T-cell (primary cell): ENCODE results near the gene FAM193B. TPM values are rescaled to one million over a fixed set of nuclear protein-coding genes. Genes with fewer than 3 reads are reported as not detected.

Experiments used
- ATAC-seq, 4 experiments: fragments of 200-7000 bp in 3 of 4; fragments of 150-1000 bp in 1 of 4; cut with Tn5 transposase; replicated peaks in 1 of 4; 1 replicate in 3 of 4; 2 replicates in 1 of 4; pipeline ENCODE4 v1.10.0; 2021; ENCODE audit warnings: moderate library complexity in 3 of 4, mild to moderate bottlenecking in 2 of 4, moderate number of reproducible peaks in 1 of 4
- CTCF ChIA-PET, 2 donors: fragments of 300-600 bp; sonication (Branson Sonifier 250); formaldehyde crosslinking; loops; one replicate each; lab custom pipeline; 2022; ENCODE audit warnings: antibody characterized with exemption in 2 of 2; lab: Charles Lee
- POLR2A ChIA-PET, 2 donors: fragments of 300-600 bp; sonication (Branson Sonifier 250); formaldehyde crosslinking; loops; one replicate each; lab custom pipeline; 2022; ENCODE audit warnings: antibody characterized with exemption in 2 of 2; lab: Charles Lee
- DNase-seq, 35 experiments: peaks; one replicate each; pipeline versions ENCODE4 v3.0.0 to v3.0.0-alpha.2; 2013 to 2023
- H3K27ac ChIP-seq: one replicate; pipeline ENCODE4 v1.5.1; 2013; ENCODE audit warnings: low read length
- H3K27me3 ChIP-seq, 2 experiments: replicated peaks in 1 of 2; 1 replicate in 1 of 2; 2 replicates in 1 of 2; pipeline versions ENCODE4 v1.6.1 to v1.7.0; 2013; ENCODE audit warnings: low read length in 1 of 2, mixed read lengths in 1 of 2; ENCODE audit not compliant: control insufficient read depth in 2 of 2, insufficient read depth in 2 of 2; ENCODE audit errors: extremely low read depth in 1 of 2
- H3K36me3 ChIP-seq, 2 donors: 1 replicate in 1 of 2; 2 replicates in 1 of 2; pipeline versions ENCODE4 v1.6.1 to v1.7.0; 2013; ENCODE audit warnings: low read length in 1 of 2; ENCODE audit not compliant: control insufficient read depth in 2 of 2, insufficient read depth in 1 of 2; ENCODE audit errors: extremely low read depth in 1 of 2
- H3K4me1 ChIP-seq, 2 experiments: 1 replicate in 1 of 2; 2 replicates in 1 of 2; pipeline versions ENCODE4 v1.6.1 to v1.7.0; 2013; ENCODE audit warnings: low read length in 2 of 2, mixed read lengths in 1 of 2; ENCODE audit not compliant: insufficient read depth in 2 of 2, control insufficient read depth in 1 of 2; ENCODE audit errors: extremely low read depth in 1 of 2
- H3K4me3 ChIP-seq, 2 donors: 1 replicate in 1 of 2; 2 replicates in 1 of 2; pipeline versions ENCODE4 v1.5.1 to v1.7.0; 2013; ENCODE audit warnings: mild to moderate bottlenecking in 2 of 2, low read length in 1 of 2, moderate library complexity in 1 of 2; ENCODE audit not compliant: control insufficient read depth in 1 of 2; ENCODE audit errors: extremely low read depth in 1 of 2
- H3K9me3 ChIP-seq: 2 replicates; pipeline ENCODE4 v1.7.0; 2013
- H3K27ac Mint-ChIP-seq, 2 donors: one replicate each; pipeline ENCODE4 v1.8.0; 2020 to 2021; ENCODE audit warnings: mild to moderate bottlenecking in 2 of 2, mixed read lengths in 2 of 2
- H3K27me3 Mint-ChIP-seq, 2 donors: one replicate each; pipeline ENCODE4 v1.8.0; 2021 to 2022; ENCODE audit warnings: mixed read lengths in 2 of 2
- H3K36me3 Mint-ChIP-seq: one replicate; pipeline ENCODE4 v1.8.0; 2021; ENCODE audit warnings: mixed read lengths
- H3K4me1 Mint-ChIP-seq, 3 donors: one replicate each; pipeline ENCODE4 v1.8.0; 2020 to 2022; ENCODE audit warnings: mixed read lengths in 3 of 3, mild to moderate bottlenecking in 1 of 3
- H3K4me3 Mint-ChIP-seq, 3 donors: one replicate each; pipeline ENCODE4 v1.8.0; 2020 to 2022; ENCODE audit warnings: mild to moderate bottlenecking in 3 of 3, mixed read lengths in 3 of 3, moderate library complexity in 3 of 3
- H3K9me3 Mint-ChIP-seq, 3 donors: one replicate each; pipeline ENCODE4 v1.8.0; 2020 to 2022; ENCODE audit warnings: mixed read lengths in 3 of 3
- WGBS: methylation state at CpG from one replicate; pipeline ENCODE4 v1.1.5; 2013; ENCODE audit warnings: missing lambda C conversion rate; ENCODE audit not compliant: insufficient coverage; 5-methylcytosine and 5-hydroxymethylcytosine counted together
- total RNA-seq, 35 experiments: library from RNA in 6 of 35; stranded (reverse) in 6 of 35; fragments of 120-200 nt in 1 of 35; gene quantifications; one replicate each; pipeline versions ENCODE4 v1.2.1 to v1.2.4 and lab custom pipeline; 2013 to 2026

FAM193B gene
- total RNA-seq, 5 donors from 2014 or later (not counting 1 experiment from before 2014, with no cell fraction given), result 162 to 233 (median 217) TPM

DNA sequence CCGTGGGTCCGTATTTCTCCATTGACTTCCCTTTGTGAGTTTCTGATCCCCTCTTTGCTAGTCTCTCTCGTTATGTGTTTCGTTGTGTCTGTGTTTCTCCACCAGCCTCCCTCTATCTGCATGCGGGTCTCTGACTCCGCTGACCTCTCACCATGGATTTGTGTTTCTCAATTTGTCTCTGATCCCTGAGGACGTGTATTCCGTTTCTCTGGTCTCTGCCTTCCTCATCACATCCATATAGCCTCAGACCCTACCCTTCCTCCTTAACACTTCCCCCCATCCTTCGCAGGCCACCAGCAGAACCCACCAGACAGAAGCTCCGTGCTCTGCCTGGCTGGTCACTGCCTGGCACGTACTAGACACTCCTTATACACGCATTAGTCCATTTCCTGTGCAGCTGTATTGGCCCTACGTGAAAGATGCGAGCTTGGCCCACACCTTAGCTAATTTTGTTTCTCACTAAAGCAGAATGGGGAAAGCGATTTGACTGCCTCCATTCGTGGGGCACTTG lies 46.2 kb upstream of the FAM193B start:
- Histone ChIP-seq H3K4me3 (peak overlapping the region; percentile 21 to 88), H3K36me3 (peaks cover 0 to 14% of the 10 kb centered on the region in 2 donors), H3K4me1 (peaks cover 0 to 22% of the 10 kb centered on the region in 2 experiments), H3K27me3 (no peaks in the 10 kb centered on the region), H3K9me3 (no peaks in the 10 kb centered on the region), H3K27ac (peak overlapping the region; percentile 55)
- H3K4me3 Mint-ChIP-seq, result peak overlapping the region; percentile 92 to 96 (median 92)
- peak overlapping the region; percentile 86 to 96 for H3K27ac Mint-ChIP-seq
- WGBS, result 7% methylated on average over 11 of the region's 16 CpGs
- ATAC-seq, result no peak
- no peaks in the 10 kb centered on the region for H3K27me3 Mint-ChIP-seq
- CTCF ChIA-PET, result no interaction called here
- H3K4me1 Mint-ChIP-seq, result peaks cover 32 to 44% (median 39%) of the 10 kb centered on the region in 3 donors
- DNase-seq, result peak in 2 of 35 experiments; percentile 15 to 27
- H3K36me3 Mint-ChIP-seq, result peaks cover 9% of the 10 kb centered on the region
- POLR2A ChIA-PET, result no interaction called here
- no peaks in the 10 kb centered on the region for H3K9me3 Mint-ChIP-seq

DNA sequence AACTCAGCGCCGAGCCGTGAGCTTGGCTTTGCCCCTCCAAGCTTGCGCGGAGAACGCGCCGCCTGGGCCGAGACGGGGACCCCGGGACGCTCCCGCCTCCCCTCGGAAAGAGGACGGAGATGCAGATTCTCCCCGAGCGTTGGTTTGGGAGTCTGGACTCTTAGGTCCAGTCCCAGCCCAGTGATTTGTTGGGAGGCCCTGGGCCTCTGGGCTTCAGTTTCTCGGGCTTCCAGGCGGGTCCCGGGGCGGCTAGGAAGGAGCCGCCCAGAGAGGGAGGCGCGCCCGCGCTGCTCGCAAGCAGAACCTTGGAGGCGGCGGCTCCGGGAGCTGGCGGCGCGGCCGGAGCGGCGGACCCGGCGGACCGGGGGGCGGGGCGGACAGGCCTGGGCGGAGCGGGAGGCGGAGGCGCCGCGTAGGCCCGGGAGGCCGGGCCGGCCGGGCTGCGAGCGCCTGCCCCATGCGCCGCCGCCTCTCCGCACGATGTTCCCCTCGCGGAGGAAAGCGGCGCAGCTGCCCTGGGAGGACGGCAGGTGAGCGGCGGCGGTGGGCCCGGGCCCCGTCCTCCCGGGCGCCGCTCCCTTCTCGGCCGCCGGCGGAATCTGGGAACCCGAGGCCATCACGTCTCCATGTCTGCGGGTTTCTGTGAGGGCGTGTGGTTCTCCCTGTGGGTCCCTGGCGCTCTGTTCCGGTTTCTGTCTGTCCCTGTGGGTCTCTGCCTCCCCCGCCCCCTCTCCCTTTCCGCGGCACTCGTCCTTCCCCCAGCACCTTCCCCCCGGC lies 45.6 kb upstream of the FAM193B start, which contains the start of gene B4GALT7:
Gene B4GALT7, plus strand, starts transcription at position 402 of the 777 bp plus-strand sequence. Its CDS starts 79 bp downstream, at position 481.
- H3K27me3 ChIP-seq, result no peaks in the 10 kb centered on the region
- Mint-ChIP-seq H3K27me3 (no peaks in the 10 kb centered on the region), H3K9me3 (no peaks in the 10 kb centered on the region), H3K36me3 (peaks cover 9% of the 10 kb centered on the region), H3K27ac (peak within 1 kb of the TSS; percentile 86 to 96), H3K4me1 (peaks cover 30 to 41% (median 33%) of the 10 kb centered on the region in 3 donors), H3K4me3 (peak within 1 kb of the TSS; percentile 92 to 96 (median 92))
- ATAC-seq, result peak; percentile 89 to 95 (median 93)
- peak; percentile 47 to 91 (median 70) for DNase-seq
- H3K36me3 ChIP-seq, result peaks cover 0 to 21% of the 10 kb centered on the region in 2 donors
- no peaks in the 10 kb centered on the region for H3K9me3 ChIP-seq
- peak within 1 kb of the TSS; percentile 74 to 88 for H3K4me3 ChIP-seq
- POLR2A ChIA-PET, result interaction anchor here in 1 of 2 donors (0.6 to 0.7 kb wide), 2 partner anchors 11 to 29 kb away, joined by 3 to 4 read pairs; no protein-coding TSS in a partner anchor
- CTCF ChIA-PET, result no interaction called here
- WGBS, result under 1% methylated on average over 82 of the region's 86 CpGs
- peaks cover 0 to 22% of the 10 kb centered on the region in 2 experiments for H3K4me1 ChIP-seq
- peak within 1 kb of the TSS; percentile 65 for H3K27ac ChIP-seq

DNA sequence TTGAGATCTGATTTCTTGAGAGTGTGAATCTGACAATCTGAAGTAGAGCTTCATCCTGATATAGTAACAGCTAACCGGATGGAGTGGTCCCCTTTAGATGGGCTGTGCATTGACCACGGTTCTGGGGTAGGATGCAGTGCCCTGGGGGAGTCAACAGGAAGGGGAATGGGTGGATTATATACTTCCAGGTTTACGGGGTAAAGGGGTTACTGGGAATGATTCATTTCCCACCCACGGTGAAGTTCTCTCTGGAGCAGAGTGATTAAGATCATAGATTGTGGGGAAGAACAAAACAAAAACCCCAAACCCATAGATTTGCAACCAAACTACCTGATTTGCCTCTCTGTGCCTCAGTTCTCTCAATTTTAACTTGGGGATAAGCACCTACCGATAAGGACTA lies 44.1 kb upstream of the FAM193B start:
- H3K27me3 Mint-ChIP-seq, result no peaks in the 10 kb centered on the region
- peak overlapping the region; percentile 76 to 92 (median 79) for H3K4me3 Mint-ChIP-seq
- no peak for DNase-seq
- H3K36me3 Mint-ChIP-seq, result peaks cover 19% of the 10 kb centered on the region
- peaks cover 0 to 29% of the 10 kb centered on the region in 2 experiments for H3K4me1 ChIP-seq
- H3K4me1 Mint-ChIP-seq, result peaks cover 37 to 44% (median 38%) of the 10 kb centered on the region in 3 donors
- WGBS, result 80% methylated on average over 1 of the region's 5 CpGs
- H3K27me3 ChIP-seq, result no peaks in the 10 kb centered on the region
- H3K36me3 ChIP-seq, result peaks cover 0 to 35% of the 10 kb centered on the region in 2 donors
- ATAC-seq, result no peak
- H3K27ac Mint-ChIP-seq, result peak overlapping the region in 1 of 2 donors; percentile 15
- no peak overlapping the region for H3K4me3 ChIP-seq
- ChIA-PET CTCF (no interaction called here), POLR2A (no interaction called here)
- H3K27ac ChIP-seq, result no peak overlapping the region
- H3K9me3 Mint-ChIP-seq, result no peaks in the 10 kb centered on the region
- no peaks in the 10 kb centered on the region for H3K9me3 ChIP-seq

DNA sequence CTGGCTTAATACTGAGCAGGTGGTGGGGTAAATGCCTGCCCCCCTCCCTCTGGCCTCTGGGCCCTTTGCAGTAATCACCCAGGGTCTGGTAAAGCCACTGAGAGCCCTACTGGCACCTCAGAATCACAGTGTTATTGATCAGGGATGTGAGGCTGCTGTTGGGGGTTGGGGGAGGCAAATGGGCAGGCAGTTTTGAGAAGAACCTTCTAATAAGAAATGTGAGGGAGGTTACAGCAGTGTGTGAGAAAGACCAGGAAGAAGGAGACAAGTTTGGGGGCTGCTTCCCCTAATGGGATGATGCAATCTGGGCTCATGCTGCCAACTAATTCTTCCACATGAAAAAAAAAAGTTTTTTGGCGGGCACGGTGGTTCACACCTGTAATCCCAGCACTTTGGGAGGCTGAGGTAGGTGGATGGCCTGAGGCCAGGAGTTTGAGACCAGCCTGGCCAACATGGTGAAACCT lies 42.4 kb upstream of the FAM193B start:
- H3K4me3 ChIP-seq, result no peak overlapping the region
- ChIA-PET CTCF (no interaction called here), POLR2A (interaction anchor here in 1 of 2 donors (0.7 kb wide), 1 partner anchor 452 kb away, joined by 8 read pairs; no protein-coding TSS in a partner anchor)
- WGBS, result no CpG with 5 or more reads among the region's 2 CpGs
- no peaks in the 10 kb centered on the region for H3K9me3 ChIP-seq
- DNase-seq, result no peak
- ATAC-seq, result no peak
- Mint-ChIP-seq H3K27ac (no peak overlapping the region), H3K9me3 (no peaks in the 10 kb centered on the region), H3K4me3 (no peak overlapping the region), H3K36me3 (peaks cover 23% of the 10 kb centered on the region), H3K4me1 (peaks cover 41 to 49% (median 48%) of the 10 kb centered on the region in 3 donors), H3K27me3 (no peaks in the 10 kb centered on the region)
- peaks cover 0 to 43% of the 10 kb centered on the region in 2 experiments for H3K4me1 ChIP-seq
- H3K27ac ChIP-seq, result no peak overlapping the region
- H3K27me3 ChIP-seq, result no peaks in the 10 kb centered on the region
- H3K36me3 ChIP-seq, result peaks cover 0 to 36% of the 10 kb centered on the region in 2 donors

DNA sequence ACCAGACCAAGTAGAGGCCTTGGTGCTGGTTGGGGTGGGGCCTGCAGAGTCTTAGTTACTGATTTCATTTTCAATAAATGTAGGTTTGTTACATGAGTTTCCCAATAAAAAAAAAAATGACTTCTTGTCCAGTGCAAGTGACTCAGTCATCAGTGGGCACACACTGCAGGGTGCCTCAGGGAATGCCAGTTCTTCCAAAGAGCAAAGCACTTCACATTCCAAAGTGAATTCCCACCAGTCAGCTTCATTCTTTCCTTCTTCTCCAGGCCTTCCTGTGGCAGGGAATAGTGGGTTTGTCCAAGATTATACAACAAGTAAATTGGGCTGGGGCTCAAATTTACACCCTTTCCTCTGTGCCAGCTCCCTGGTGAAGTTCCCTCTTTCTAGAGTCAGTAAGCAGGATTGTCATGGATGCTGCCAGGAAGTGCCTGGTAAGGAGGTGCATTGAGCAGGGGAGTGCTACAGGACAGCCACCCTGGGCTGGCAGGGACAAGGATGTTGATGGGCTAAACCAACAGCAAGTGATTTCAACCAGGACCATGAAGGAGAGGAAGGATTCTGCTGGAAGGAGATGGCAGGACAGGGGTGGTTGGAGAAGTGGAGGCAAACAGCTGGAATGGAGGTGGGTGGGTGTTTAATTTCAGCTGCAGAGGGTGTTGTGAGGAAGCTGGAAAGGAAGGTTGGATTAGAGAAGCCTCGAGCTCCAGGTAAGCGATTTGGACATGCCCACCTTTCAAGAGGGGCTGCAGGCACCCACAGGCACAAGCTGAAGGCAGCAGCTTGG lies 41.8 kb upstream of the FAM193B start:
- Mint-ChIP-seq H3K27ac (peak overlapping the region in 1 of 2 donors; percentile 10), H3K9me3 (no peaks in the 10 kb centered on the region), H3K27me3 (peaks cover 0 to 2% of the 10 kb centered on the region in 2 donors), H3K36me3 (peaks cover 23% of the 10 kb centered on the region), H3K4me1 (peaks cover 40 to 49% (median 48%) of the 10 kb centered on the region in 3 donors), H3K4me3 (no peak overlapping the region)
- no peaks in the 10 kb centered on the region for H3K27me3 ChIP-seq
- 100% methylated on average over 2 of the region's 2 CpGs for WGBS
- no peak overlapping the region for H3K4me3 ChIP-seq
- DNase-seq (no peak), ATAC-seq (no peak)
- H3K27ac ChIP-seq, result no peak overlapping the region
- no peaks in the 10 kb centered on the region for H3K9me3 ChIP-seq
- H3K36me3 ChIP-seq, result peaks cover 0 to 36% of the 10 kb centered on the region in 2 donors
- POLR2A ChIA-PET, result no interaction called here
- H3K4me1 ChIP-seq, result peaks cover 0 to 42% of the 10 kb centered on the region in 2 experiments
- CTCF ChIA-PET, result no interaction called here
